T-helper 17 cell (primary cell): ENCODE measurements around the gene SLAMF7. TPM values are rescaled to one million over a fixed set of nuclear protein-coding genes. Genes with fewer than 3 reads are reported as not detected.
"Not testable (repeated sequence)": the region's sequence is repeated elsewhere in the genome, so short reads cannot be mapped to it uniquely, and the experiment has no call there.

ENCODE experiments used
- ATAC-seq: fragments of 150-1000 bp; cut with Tn5 transposase; 2 replicates; pipeline ENCODE4 v1.10.0; 2021; ENCODE audit warnings: mild to moderate bottlenecking, moderate library complexity
- DNase-seq, 3 donors: peaks; one replicate each; pipeline versions ENCODE4 v3.0.0 to v3.0.0-alpha.2; 2020 to 2021
- H3K9me3 ChIP-seq: one replicate; pipeline ENCODE4 v1.7.0; 2013; ENCODE audit warnings: low read length, mild to moderate bottlenecking; ENCODE audit not compliant: control insufficient read depth, poor library complexity, severe bottlenecking
- H3K27ac Mint-ChIP-seq: one replicate; pipeline ENCODE4 v1.8.0; 2022; ENCODE audit warnings: mild to moderate bottlenecking, moderate library complexity, mixed read lengths
- H3K27me3 Mint-ChIP-seq: one replicate; pipeline ENCODE4 v1.8.0; 2022; ENCODE audit warnings: mixed read lengths
- H3K36me3 Mint-ChIP-seq: one replicate; pipeline ENCODE4 v1.8.0; 2022; ENCODE audit warnings: low read depth, mixed read lengths
- H3K4me1 Mint-ChIP-seq: one replicate; pipeline ENCODE4 v1.8.0; 2022; ENCODE audit warnings: mild to moderate bottlenecking, mixed read lengths
- H3K4me3 Mint-ChIP-seq: one replicate; pipeline ENCODE4 v1.8.0; 2022; ENCODE audit warnings: mild to moderate bottlenecking, moderate library complexity, mixed read lengths
- total RNA-seq, 4 donors: library from RNA in 2 of 4; stranded (reverse) in 2 of 4; gene quantifications; one replicate each; pipeline ENCODE4 v1.2.3 and lab custom pipeline; 2022 to 2026

Gene SLAMF7
- total RNA-seq, 2 donors from 2014 or later = 3.1 to 3.9 TPM

DNA sequence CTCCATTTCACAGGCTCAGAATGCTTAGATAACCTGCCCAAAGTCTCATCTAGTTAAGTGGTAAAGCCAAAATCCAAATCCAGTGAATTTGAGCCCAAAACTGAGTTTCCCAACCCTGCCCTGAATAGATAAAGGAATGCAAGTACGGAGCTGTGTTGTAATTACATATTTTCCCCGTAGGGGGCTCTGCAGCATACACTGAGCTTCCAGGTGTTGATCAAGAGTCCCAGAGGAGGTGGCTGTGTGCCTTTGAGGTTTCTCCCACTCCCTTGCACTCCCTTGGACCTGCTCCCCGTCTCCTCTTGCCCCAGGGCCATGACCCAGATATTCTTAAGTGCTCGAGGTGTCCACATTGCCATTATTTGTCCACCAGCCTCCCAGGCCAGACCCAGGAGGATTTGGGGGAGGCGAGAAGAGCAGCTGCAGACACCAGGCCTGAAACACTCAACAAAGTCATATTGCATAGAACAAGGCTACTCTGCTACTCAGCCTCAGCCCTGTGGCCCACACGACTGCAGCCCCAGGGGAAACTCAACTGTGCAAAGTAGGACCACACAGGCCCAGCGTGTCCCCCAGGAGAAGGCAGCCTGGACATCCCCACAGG is 38.5 kb downstream of the SLAMF7 start:
- Mint-ChIP-seq H3K36me3 (peaks cover 4% of the 10 kb centered on the region), H3K4me3 (no peak overlapping the region), H3K4me1 (peaks cover 26% of the 10 kb centered on the region), H3K27me3 (peaks cover 7% of the 10 kb centered on the region), H3K27ac (peak overlapping the region; percentile 6)
- ATAC-seq (peak; percentile 75), DNase-seq (peak in 1 of 3 donors; percentile 44)
- no peaks in the 10 kb centered on the region for H3K9me3 ChIP-seq

DNA sequence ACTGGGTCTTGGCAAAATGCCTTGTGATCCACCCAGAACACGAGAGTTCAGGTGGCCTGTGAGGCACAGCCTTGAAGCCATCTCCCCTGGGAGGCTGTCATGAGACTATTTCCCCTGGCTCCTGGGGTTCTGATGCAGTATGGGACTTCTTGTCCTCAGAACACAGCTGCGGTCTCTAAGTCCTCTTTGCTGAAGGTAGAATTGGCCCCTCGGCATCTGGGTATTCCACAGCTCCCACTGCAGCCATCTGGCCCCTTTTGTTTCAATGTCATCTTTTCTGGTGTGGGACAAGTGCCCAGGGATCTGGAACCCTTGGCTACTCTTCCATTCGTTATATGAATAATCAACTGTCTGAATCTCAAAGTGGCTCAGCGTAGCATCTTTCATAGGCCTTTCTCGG is 39.9 kb downstream of the SLAMF7 start:
- Mint-ChIP-seq H3K36me3 (peaks cover 4% of the 10 kb centered on the region), H3K27me3 (peaks cover 7% of the 10 kb centered on the region), H3K4me1 (peaks cover 24% of the 10 kb centered on the region), H3K27ac (no peak overlapping the region), H3K4me3 (no peak overlapping the region)
- ATAC-seq (no peak), DNase-seq (no peak)
- H3K9me3 ChIP-seq = no peaks in the 10 kb centered on the region

DNA sequence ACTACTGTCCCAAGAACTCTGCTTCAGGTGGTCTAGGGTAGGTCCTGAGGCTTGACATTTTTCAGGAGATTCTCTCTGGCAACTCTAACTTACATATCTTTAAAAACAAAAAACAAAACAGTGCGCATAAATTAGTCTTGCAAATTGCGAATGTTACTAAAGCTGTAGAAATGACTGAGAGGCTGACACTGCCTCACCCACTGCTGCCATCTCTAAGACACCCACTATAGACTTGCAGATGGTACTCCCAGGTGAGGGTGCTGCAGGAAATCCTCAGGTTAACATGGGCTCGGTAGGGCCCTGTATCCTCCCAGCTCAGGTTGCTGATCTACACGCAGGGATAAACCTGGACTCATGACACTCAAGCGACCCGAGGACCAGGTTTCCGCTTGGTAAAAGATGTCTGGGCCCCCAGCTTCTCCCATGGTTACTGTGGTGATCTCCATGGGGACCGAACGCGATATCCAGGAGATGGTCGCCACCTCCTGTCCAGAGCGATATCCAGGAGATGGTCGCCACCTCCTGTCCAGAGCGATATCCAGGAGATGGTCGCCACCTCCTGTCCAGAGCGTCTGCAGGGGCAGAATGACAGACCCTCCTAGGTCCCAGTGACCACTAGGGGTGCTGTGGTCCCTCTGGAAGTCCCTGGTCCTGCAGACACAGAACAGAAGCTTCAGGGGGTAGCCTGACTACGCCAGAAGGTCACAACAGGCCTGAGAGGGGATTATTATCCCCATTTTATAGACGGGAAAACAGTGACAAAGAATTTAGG is 40.8 kb downstream of the SLAMF7 start:
- Mint-ChIP-seq H3K27me3 (peaks cover 5% of the 10 kb centered on the region), H3K36me3 (peaks cover 3% of the 10 kb centered on the region), H3K4me3 (no peak overlapping the region), H3K4me1 (peaks cover 22% of the 10 kb centered on the region), H3K27ac (no peak overlapping the region)
- ATAC-seq (no peak), DNase-seq (no peak)
- H3K9me3 ChIP-seq = no peaks in the 10 kb centered on the region

DNA sequence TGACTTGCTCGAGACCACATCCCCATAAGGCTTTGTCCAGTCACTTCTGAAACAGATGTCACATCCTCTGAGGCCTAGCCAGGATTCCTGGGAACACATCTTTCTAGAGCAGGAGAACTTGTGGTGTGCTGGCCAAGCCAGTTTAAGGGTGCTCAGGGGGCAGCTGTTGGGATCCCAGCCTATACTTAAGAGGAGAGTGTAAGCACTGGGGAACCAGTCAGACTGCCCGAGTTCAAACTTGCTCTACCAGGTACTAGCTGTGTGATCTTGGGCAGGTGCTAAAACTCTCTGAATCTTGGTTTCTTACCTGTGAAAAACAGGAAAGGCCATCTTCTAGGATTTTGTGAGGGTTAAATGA is 41.3 kb downstream of the SLAMF7 start:
- peaks cover 18% of the 10 kb centered on the region for H3K4me1 Mint-ChIP-seq
- no peaks in the 10 kb centered on the region for H3K36me3 Mint-ChIP-seq
- no peaks in the 10 kb centered on the region for H3K27me3 Mint-ChIP-seq
- H3K4me3 Mint-ChIP-seq = no peak overlapping the region
- DNase-seq (no peak), ATAC-seq (no peak)
- H3K9me3 ChIP-seq = no peaks in the 10 kb centered on the region
- no peak overlapping the region for H3K27ac Mint-ChIP-seq

DNA sequence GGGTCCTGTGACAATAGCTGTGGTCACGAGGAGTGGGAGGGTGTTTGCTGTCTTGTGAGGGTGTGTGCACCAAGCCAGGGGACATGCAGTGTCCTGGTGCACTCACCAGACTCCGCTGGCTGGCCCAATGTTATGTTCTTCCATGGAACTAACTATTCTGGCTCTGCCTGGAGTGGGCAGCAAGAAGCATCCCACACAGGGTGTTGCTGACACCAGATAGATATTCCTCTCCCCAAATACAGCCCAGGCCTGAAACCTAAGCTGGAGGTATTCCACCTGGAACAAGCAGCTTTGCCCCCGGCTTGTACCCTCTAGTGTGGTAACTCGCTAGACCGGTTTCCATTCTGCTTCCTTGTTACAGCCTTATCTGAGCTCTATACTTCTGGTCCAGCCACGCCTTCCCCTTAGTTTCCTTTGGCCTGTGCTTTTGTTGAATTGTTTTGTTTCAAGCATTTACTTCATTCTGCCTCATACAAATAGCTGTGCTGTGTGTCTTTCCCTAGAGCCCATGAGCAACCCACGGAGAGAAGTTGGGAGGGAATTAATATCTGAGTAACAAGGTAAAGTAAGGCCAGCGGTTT is 42.2 kb downstream of the SLAMF7 start:
- Mint-ChIP-seq H3K27ac (peak overlapping the region; percentile 87), H3K36me3 (no peaks in the 10 kb centered on the region), H3K27me3 (no peaks in the 10 kb centered on the region), H3K4me3 (peak overlapping the region; percentile 81), H3K4me1 (peaks cover 18% of the 10 kb centered on the region)
- no peaks in the 10 kb centered on the region for H3K9me3 ChIP-seq
- ATAC-seq (no peak), DNase-seq (no peak)

DNA sequence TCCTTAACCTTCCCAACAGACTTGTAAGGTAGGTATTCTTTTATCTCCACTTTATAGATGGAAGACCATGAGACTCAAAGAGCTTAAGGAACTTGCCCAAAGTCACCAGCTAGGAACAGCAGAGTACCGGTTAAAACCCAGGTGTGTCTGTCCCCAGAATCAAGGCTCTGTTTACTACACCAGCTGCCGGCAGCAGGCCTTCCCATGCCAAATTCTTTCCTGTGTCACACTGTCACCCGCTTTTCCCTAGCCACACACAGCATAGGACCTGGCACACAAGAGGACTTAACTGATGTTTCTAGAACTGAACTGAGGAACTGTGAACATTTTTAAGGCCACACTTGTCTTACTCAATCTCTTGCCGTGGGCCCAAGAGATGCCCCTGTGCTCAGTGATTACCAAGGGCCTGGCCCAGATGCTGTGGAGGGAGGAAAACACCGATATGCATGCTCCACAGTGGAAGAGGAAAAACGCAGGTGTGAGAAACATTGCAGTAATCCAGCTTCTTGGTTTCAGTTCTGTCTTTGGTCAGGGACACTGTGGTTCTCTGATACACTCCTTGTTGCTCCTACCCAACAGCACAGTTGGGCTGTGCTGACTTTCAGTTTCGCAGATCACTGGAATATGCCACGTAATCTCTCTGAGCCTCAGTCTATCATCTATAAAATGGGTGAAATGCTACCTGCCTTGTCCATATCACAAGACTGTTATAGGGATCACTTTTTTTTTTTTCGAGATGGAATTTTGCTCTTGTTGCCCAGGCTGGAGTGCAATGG is 43.1 kb downstream of the SLAMF7 start:
- DNase-seq = no peak
- peak overlapping the region; percentile 81 for H3K4me3 Mint-ChIP-seq
- no peaks in the 10 kb centered on the region for H3K9me3 ChIP-seq
- peaks cover 18% of the 10 kb centered on the region for H3K4me1 Mint-ChIP-seq
- no peaks in the 10 kb centered on the region for H3K27me3 Mint-ChIP-seq
- no peaks in the 10 kb centered on the region for H3K36me3 Mint-ChIP-seq
- ATAC-seq = peak; percentile 81
- peak overlapping the region; percentile 87 for H3K27ac Mint-ChIP-seq

DNA sequence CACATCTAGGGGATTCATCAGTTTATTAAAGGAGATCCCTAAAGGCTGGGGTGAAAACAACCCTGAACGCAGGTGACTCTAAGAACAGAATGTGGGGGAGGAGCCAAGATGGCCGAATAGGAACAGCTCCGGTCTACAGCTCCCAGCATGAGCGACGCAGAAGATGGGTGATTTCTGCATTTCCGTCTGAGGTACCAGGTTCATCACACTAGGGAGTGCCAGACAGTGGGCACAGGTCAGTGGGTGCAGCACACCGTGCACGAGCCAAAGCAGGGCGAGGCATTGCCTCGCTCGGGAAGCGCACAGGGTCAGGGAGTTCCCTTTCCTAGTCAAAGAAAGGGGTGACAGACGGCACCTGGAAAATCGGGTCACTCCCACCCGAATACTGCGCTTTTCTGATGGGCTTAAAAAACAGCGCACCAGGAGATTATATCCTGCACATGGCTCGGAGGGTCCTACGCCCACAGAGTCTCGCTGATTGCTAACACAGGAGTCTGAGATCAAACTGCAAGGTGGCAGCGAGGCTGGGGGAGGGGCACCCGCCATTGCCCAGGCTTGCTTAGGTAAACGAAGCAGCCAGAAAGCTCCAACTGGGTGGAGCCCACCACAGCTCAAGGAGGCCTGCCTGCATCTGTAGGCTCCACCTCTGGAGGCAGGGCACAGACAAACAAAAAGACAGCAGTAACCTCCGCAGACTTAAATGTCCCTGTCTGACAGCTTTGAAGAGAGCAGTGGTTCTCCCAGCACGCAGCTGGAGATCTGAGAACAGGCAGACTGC is 44.1 kb downstream of the SLAMF7 start:
- not testable (repeated sequence) for DNase-seq, ATAC-seq
- peak overlapping the region; percentile 21 for H3K4me3 Mint-ChIP-seq

DNA sequence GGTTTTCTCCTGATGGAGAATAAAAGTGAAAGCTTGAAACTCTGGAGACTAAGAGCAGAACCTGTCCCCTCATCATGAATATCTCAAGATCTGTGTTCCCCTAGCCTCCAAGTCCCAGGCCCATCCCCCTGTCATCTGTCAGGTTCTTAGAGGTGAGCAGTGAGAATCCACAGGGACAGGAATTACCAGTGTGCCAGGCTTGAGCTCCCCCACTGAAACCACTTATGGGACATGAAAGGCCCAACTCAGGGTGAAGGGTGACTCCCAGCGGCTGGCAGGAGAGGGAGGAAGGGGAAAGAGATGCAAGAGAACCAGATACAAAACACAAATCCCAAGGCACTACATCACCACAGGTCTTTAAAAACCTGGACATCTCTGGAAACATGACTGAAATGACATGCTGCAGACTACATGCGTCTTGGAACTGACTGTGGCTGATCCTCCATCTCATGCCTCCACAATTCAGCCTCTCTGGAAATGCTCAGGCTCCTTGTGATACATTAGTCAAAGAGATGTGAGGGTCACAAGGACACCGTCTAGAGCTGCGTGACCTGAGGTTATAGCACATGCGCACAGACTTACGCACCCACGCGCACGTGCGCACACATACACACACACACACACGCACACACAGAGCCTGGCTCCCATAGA is 50.1 kb downstream of the SLAMF7 start:
- no peak overlapping the region for H3K27ac Mint-ChIP-seq
- H3K36me3 Mint-ChIP-seq = no peaks in the 10 kb centered on the region
- no peaks in the 10 kb centered on the region for H3K27me3 Mint-ChIP-seq
- no peaks in the 10 kb centered on the region for H3K9me3 ChIP-seq
- H3K4me1 Mint-ChIP-seq = peaks cover 9% of the 10 kb centered on the region
- no peak overlapping the region for H3K4me3 Mint-ChIP-seq
- ATAC-seq (no peak), DNase-seq (no peak)

More for the DNA sequence above, 44.1 kb downstream of the SLAMF7 start:
- not testable (repeated sequence) for H3K36me3 Mint-ChIP-seq, H3K27me3 Mint-ChIP-seq, H3K9me3 ChIP-seq
- H3K27ac Mint-ChIP-seq = peak overlapping the region; percentile 87
- peaks cover 13% of the 10 kb centered on the region for H3K4me1 Mint-ChIP-seq

DNA sequence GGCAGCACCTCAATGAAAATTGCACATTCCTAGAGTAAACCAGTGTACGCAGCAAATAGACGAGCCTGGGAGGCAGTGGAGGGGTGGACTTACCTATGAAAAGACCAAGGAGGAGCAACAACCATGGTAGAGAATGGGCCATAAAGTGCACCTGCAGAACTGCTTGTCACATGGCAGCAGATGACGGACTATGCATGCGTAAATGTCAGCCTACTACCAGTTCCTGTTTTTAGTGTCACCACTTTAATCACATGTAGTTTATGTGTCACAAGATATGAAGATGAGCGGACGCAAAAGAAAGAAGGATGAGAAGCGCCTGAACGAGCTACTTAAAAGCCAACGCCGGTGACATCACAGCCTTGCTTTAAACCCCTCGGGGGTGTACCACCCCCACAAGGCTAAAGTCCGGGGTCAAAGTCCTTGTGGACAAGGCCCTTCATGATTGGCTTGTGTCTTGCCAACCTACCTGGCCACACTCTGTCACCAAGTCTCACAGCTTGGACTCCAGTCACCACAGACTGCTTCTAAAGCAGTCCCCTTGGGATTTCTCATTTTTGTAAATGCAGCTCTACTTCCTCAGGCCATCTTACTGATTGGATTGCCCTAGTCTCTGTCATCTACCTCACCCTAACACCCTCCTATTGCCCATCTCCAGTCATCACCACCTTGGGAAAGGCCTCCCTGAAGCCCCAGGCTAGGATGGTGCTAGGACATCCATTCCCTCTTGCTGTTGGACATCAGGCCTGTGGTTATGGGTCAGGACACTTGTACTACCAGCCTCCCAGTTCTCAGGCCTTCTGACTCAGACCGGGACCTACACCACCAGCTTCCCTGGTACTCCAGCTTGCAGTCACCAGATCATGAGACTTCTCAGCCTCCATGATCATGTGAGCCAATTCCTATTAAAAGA is 50.9 kb downstream of the SLAMF7 start:
- no peaks in the 10 kb centered on the region for H3K9me3 ChIP-seq
- H3K27ac Mint-ChIP-seq = peak overlapping the region; percentile 10
- no peaks in the 10 kb centered on the region for H3K27me3 Mint-ChIP-seq
- ATAC-seq (peak; percentile 83), DNase-seq (no peak)
- no peak overlapping the region for H3K4me3 Mint-ChIP-seq
- no peaks in the 10 kb centered on the region for H3K36me3 Mint-ChIP-seq
- H3K4me1 Mint-ChIP-seq = peaks cover 16% of the 10 kb centered on the region

DNA sequence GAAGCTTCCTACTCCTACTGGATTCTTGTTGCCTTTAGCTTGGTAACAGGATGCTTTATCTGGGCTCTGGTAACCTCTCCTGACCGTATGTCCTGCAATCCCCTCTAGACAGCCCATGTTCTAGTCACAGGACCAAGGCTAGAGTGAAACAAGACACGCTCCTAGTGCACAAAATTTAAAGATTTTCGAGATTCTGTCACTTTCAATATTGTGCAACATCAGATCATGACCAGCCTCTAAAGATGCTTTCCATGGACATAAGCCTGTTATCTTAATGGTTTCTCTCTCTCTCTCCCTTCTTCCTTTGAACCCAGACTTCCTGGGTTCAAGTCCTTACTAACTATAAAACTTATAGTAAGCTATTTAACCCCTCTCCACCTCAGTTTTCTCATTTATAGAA is 55.3 kb downstream of the SLAMF7 start:
- H3K9me3 ChIP-seq = no peaks in the 10 kb centered on the region
- Mint-ChIP-seq H3K4me3 (peak overlapping the region; percentile 82), H3K27me3 (no peaks in the 10 kb centered on the region), H3K4me1 (peaks cover 43% of the 10 kb centered on the region), H3K36me3 (peaks cover 4% of the 10 kb centered on the region), H3K27ac (peak overlapping the region; percentile 98)
- no peak for ATAC-seq
- DNase-seq = no peak

DNA sequence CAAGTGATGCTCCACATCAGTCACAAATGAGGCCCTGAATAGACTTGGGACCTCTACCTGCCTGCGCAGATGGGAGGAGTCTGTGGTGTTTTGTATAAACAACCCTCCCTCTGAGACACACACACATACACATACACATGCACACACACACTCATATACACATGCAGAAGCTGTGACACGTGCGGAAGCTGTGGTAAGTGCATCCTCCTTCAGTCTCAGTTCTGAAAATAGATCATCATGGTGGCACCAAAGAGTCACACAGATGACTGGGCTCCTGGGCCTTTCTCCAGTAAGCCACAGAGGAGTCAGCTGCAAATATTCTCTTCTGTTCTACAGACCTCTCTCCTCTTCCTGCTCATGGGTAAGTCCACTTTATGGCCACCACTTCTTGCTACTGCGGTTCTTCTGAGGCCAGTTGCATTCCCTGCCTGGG is 56.9 kb downstream of the SLAMF7 start, which contains the start of gene LY9:
TSS of gene LY9 (plus strand) at position 224 of the 433 bp plus-strand sequence. CDS start at position 238, 14 bp downstream.
- peaks cover 53% of the 10 kb centered on the region for H3K4me1 Mint-ChIP-seq
- H3K4me3 Mint-ChIP-seq = peak within 1 kb of the TSS; percentile 95
- DNase-seq (peak; percentile 48 to 70 (median 58)), ATAC-seq (peak; percentile 92)
- H3K27ac Mint-ChIP-seq = peak within 1 kb of the TSS; percentile 98
- no peaks in the 10 kb centered on the region for H3K9me3 ChIP-seq
- H3K27me3 Mint-ChIP-seq = no peaks in the 10 kb centered on the region
- peaks cover 7% of the 10 kb centered on the region for H3K36me3 Mint-ChIP-seq
